ENCODE results near the gene FRMPD1. TPM values are rescaled to one million over a fixed set of nuclear protein-coding genes. Genes with fewer than 3 reads are reported as not detected.

FRMPD1 gene
- total and polyA plus RNA-seq, 10 of the 15 experiments (the other 5 are each of a cell fraction or from before 2014, with no cell fraction given) = 0.01 to 0.08 (median 0.05) TPM; not detected in 6

GRCh38 chr9:37624073-37624472 is 26.7 kb upstream of the FRMPD1 start:
- SMC1A ChIA-PET (ENCODE audit: uncharacterized antibody, unreplicated experiment) = no interaction called here
- RAD21 ChIA-PET (ENCODE audit: unreplicated experiment) = no interaction called here
- 42% methylated on average over 1 of the region's 1 CpG for WGBS (ENCODE audit: insufficient coverage, insufficient replicate concordance, low lambda C conversion rate, missing lambda C conversion rate)
- Histone ChIP-seq H3K4me1 (ENCODE audit: control insufficient read depth, insufficient read depth, low read length) (no peaks in the 10 kb centered on the region), H3K27ac (ENCODE audit: control insufficient read depth, insufficient read depth) (no peak overlapping the region), H3K4me2 (ENCODE audit: control insufficient read depth, insufficient read depth) (no peak overlapping the region), H3K9ac (ENCODE audit: control insufficient read depth, insufficient read depth, low read length) (no peak overlapping the region), H2AFZ (ENCODE audit: control insufficient read depth, low read depth, low read length) (no peak overlapping the region), H3K36me3 (ENCODE audit: control insufficient read depth in 2 of 2, insufficient read depth in 2 of 2, low read length in 1 of 2) (no peaks in the 10 kb centered on the region), H3K79me2 (ENCODE audit: control insufficient read depth, insufficient read depth, low read length) (no peaks in the 10 kb centered on the region), H4K20me1 (ENCODE audit: control insufficient read depth, insufficient read depth) (no peaks in the 10 kb centered on the region), H3K4me3 (no peak overlapping the region), H3K9me3 (replicated peaks; ENCODE audit: control insufficient read depth, insufficient read depth, low read length) (no peaks in the 10 kb centered on the region), H3K27me3 (replicated peaks in 1 of 2; ENCODE audit: control insufficient read depth in 2 of 2, insufficient read depth in 2 of 2, low read length in 1 of 2) (no peaks in the 10 kb centered on the region; a peak in 2 of 4 replicates)
- ATAC-seq = no peak
- POLR2A ChIA-PET = no interaction called here
- no peak for DNase-seq (ENCODE audit: low read depth, low spot score)
- TF ChIP-seq TARDBP (IDR thresholded peaks at IDR 0.05; ENCODE audit: borderline replicate concordance) (no peak), HCFC1 (IDR thresholded peaks at IDR 0.05; ENCODE audit: low read length) (no peak), ZNF217 (IDR thresholded peaks at IDR 0.05) (no peak), EGR1 (IDR thresholded peaks at IDR 0.05; ENCODE audit: borderline replicate concordance in 1 of 2, low read depth in 2 of 2, low read length in 2 of 2) (no peak), SKIL (IDR thresholded peaks at IDR 0.05; ENCODE audit: low read depth, poor library complexity, severe bottlenecking) (no peak), CEBPZ (IDR thresholded peaks at IDR 0.05; ENCODE audit: low read depth, low read length) (no peak), FOXM1 (IDR thresholded peaks at IDR 0.05; ENCODE audit: low read depth, low read length) (no peak), WRNIP1 (IDR thresholded peaks at IDR 0.05; ENCODE audit: borderline replicate concordance, low read depth, low read length) (no peak), NFYA (IDR thresholded peaks at IDR 0.05; ENCODE audit: borderline replicate concordance, low read depth, low read length) (no peak), STAT3 (IDR thresholded peaks at IDR 0.05; ENCODE audit: low read depth, low read length) (no peak), NBN (IDR thresholded peaks at IDR 0.05) (no peak), NRF1 (conservative IDR thresholded peaks at IDR 0.05; ENCODE audit: low read depth, low read length) (no peak), RBBP5 (conservative IDR thresholded peaks at IDR 0.05) (no peak), IKZF1 (conservative IDR thresholded peaks at IDR 0.05) (no peak), POLR2AphosphoS2 (IDR thresholded peaks at IDR 0.05; ENCODE audit: low read depth, low read length) (no peak)
- CTCF ChIA-PET = interaction anchor here (2.1 kb wide), 1 partner anchor 18 kb away, joined by 6 read pairs; no protein-coding TSS in a partner anchor
- in situ Hi-C loops (cut with MboI) (no loop called here), intact Hi-C loops (cut with micrococcal nuclease; ENCODE audit: unreplicated experiment) (no loop called here)
- FAIRE-seq = no peak
- no TSS peak for BruUV-seq (replicated peaks)

All from GM12878 (cell line).